GM20431 (cell line): ENCODE results near the gene CHST6.
"Not testable (repeated sequence)": the region's sequence is repeated elsewhere in the genome, so short reads cannot be mapped to it uniquely, and the experiment has no call there.

ENCODE experiments used
- in situ Hi-C: fragments of 300-500 bp; cut with MseI, MboI; formaldehyde crosslinking; loops from one replicate; pipeline ENCODE4 v1.15.0; 2020; ENCODE audit warnings: low sequenced_read_pairs; ENCODE audit not compliant: unreplicated experiment

Gene CHST6

DNA sequence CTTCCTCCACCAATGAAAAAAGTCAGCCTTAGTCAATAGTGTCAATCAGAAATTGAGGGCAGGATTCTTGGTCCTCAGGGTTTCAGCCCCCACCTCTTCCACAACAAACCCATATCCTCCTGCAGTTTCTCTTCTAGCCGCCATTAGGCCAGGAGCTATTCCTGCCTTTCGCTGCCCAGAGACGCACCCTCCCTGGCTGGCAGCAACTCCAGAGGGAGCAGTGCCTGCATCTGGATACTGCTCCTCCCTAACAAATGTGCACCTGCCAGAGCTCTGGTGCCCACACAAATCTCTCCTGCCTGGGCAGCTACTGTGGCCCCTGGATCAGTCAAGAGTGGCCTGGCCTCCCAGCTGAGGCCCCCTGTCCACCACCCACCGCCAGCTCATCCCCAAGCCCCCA lies 38.8 kb downstream of the CHST6 start:
- in situ Hi-C loops, result not testable (repeated sequence)

DNA sequence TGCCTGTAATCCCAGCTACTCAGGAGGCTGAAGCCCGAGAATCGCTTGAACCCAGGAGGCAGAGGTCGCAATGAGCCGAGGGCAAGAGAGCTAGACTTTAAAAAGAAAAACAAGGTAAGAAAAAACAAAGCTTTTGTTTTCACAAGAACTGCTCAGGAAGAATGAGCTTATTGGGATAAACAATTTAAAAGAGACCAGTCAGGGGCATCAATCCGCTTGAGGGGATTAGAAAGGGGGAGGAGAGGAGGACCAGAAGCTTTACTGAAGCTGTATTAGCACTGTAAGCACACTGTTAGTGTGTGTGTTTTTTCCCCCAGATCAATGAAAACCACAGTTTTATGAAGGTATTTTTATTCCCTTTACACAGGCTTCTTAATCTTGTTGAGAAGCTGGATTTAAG lies 39.6 kb downstream of the CHST6 start:
- in situ Hi-C loops, result no loop called here

DNA sequence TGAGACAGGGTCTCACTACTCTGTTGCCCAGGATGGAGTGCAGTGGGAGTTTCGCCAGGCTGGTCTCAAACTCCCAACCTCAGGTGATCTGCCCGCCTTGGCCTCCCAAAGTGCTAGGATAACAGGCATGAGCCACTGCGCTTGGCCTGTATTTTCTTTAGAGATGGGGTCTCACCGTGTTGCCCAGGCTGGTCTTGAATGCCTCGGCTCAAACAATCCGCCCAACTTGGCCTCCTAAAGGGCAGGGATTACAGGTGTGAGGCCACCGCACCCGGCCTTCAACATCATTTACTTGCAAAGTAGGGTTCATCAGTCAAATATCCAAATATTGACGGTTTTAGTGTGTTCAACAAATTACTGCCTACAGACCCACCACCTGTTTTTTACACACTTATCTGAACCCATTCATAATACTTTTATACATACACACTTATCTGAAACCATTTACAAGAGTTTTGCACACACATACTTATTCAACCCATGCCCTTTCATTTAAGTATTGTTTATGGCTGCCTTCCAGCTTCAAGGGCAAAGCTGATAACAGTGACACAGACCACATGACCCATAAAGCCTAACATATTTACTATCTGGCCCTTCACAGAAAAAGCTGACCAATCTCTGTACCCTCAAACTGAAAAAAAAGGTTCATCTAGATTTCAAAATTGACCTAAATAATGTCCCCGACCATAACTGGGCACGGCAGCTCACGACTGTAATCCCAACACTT lies 42.6 kb downstream of the CHST6 start:
- in situ Hi-C loops, result no loop called here

DNA sequence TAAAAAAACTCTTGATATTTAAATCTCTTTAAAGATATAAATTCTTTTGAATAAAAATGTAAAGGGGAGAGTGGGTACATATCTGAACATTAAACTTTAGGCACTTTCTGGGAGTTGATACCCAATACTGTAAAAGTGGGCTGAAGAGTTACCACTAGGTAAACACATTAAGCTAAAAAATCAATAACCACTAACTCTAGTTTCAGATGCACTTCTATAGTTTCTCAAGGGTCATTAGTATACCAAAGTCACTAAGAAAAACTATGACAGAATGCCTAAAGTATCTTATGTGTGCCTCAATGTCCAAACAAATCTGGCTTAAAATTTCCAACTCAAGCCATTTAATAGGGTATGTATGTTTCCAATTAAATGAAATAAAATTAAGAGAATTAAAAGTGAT lies 48.8 kb downstream of the CHST6 start:
- in situ Hi-C loops, result no loop called here

DNA sequence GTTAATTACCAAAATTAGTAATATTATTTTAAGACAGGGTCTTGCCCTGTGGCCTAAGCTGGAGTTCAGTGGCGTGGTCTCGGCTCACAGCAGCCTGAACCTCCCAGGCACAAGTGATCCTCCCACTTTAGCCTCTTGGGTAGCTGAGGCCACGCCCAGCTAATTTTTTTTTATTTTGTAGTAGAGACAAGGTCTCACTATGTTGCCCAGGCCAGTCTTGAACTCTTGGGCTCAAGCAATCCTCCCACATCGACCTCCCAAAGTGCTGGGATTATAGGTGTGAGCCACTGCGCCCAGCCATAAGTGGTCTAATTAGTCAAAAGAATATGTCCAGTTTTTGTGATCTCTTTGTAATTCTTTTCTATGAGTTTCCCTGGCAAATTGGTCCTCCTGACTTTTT lies 49.9 kb downstream of the CHST6 start:
- in situ Hi-C loops, result no loop called here

GRCh38 chr16:75443298-75443697 lies 51.9 kb downstream of the CHST6 start:
- in situ Hi-C loops, result no loop called here

- in situ Hi-C loops, result no loop called here
Measured at GRCh38 chr16:75433732-75434413, 61.4 kb downstream of the CHST6 start.

GRCh38 chr16:75432828-75433731 lies 62.2 kb downstream of the CHST6 start, which contains the start of gene CFDP1:
CFDP1 (minus strand) TSS chr16:75433503; CDS start chr16:75433352, 151 bp downstream.
- in situ Hi-C loops, result no loop called here

DNA sequence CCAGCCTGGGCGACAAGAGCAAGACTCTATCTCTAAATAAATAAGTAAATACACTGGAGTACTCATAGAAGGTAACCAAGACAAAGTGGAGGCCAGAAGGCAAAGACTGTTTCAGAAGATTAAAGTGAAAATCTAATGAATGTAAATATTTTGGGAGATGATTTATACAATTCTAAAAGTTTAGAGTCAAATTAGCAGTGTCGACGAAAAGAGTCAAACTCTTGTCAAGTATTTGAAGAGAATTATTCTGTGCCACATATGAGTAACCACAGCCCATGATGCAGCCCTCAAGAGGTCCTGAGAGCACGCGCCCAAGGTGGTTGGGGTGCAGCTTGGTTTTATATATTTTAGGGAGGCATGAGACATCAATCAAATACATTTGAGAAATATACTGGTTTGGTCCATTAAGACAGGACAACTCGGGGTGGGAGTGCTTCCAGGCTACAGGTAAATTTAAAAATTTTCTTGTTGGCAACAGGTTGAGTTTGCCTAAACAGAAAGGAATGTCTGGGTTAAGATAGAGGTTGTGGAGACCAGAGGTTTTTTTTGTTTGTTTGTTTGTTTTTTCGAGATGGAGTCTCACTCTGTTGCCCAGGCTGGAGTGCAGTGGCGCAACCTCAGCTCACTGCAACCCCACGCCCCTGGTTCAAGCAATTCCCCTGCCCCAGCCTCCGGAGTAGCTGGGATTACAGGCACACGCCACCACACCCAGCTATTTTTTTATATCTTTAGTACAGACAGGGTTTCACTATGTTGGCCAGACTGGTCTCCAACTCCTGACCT lies 65.4 kb downstream of the CHST6 start:
- in situ Hi-C loops, result no loop called here

GRCh38 chr16:75426524-75426923 lies 68.7 kb downstream of the CHST6 start:
- in situ Hi-C loops, result not testable (repeated sequence)

GRCh38 chr16:75424105-75424762 lies 71.0 kb downstream of the CHST6 start:
- in situ Hi-C loops, result not testable (repeated sequence)

DNA sequence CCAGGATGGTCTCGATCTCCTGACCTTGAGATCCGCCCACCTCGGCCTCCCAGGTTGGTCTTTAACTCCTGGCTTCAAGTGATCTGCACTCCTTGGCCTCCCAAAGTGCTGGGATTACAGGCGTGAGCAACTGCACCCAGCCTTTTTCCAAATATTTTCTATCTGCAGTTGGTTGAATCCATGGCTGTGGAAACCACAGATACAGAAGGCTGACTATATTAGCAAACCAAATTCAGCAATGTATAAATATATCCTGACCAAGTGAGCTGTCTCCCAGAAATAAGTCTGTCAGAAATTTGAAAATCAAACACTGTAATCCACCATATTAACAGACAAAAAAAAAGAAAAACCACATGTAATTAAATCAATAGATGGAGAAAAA lies 71.5 kb downstream of the CHST6 start:
- in situ Hi-C loops, result no loop called here
